Gastroesophageal sphincter (tissue), 4 donors: ENCODE results near the gene GPR183. TPM values are rescaled to one million over a fixed set of nuclear protein-coding genes. Genes with fewer than 3 reads are reported as not detected.
"Not testable (repeated sequence)": the region's sequence is repeated elsewhere in the genome, so short reads cannot be mapped to it uniquely, and the experiment has no call there.

Experiments used
- ATAC-seq: fragments of 150-250 bp; one replicate; pipeline ENCODE4 v1.9.1; 2016; ENCODE audit warnings: mild to moderate bottlenecking, moderate library complexity
- H3K27ac ChIP-seq, 4 donors: fragments of 200-600 bp; sonication (generic) in 3 of 4; 1 replicate in 3 of 4; 2 replicates in 1 of 4; pipeline ENCODE4 v1.5.1; 2016 to 2019
- H3K27me3 ChIP-seq: fragments of 200-600 bp; sonication (generic); one replicate; pipeline ENCODE4 v1.5.1; 2019
- H3K36me3 ChIP-seq, 2 donors: fragments of 200-600 bp; sonication (generic); one replicate each; pipeline ENCODE4 v1.5.1; 2019; ENCODE audit warnings: control low read depth in 1 of 2
- H3K4me1 ChIP-seq, 3 donors: fragments of 200-600 bp; sonication (generic); 1 replicate in 2 of 3; 2 replicates in 1 of 3; pipeline ENCODE4 v1.5.1; 2016 to 2019; ENCODE audit warnings: control low read depth in 2 of 3
- H3K4me3 ChIP-seq, 2 donors: fragments of 200-600 bp; sonication (generic); one replicate each; pipeline ENCODE4 v1.5.1; 2019; ENCODE audit warnings: mild to moderate bottlenecking in 1 of 2, moderate library complexity in 1 of 2
- H3K9me3 ChIP-seq, 3 donors: fragments of 200-600 bp; sonication (generic); one replicate each; pipeline ENCODE4 v1.5.1; 2017 to 2019; ENCODE audit warnings: control low read depth in 2 of 3
- EP300 ChIP-seq: sonication (generic); formaldehyde crosslinking; IDR thresholded peaks from one replicate; pipeline ENCODE4 v1.6.1; 2017; ENCODE audit warnings: antibody characterized with exemption, mild to moderate bottlenecking
- POLR2A ChIP-seq, 2 donors: fragments of 450-650 bp; IDR thresholded peaks; one replicate each; pipeline ENCODE4 v1.6.1; 2017; ENCODE audit warnings: antibody characterized with exemption in 2 of 2, mild to moderate bottlenecking in 2 of 2, moderate library complexity in 1 of 2
- POLR2AphosphoS5 ChIP-seq: sonication (generic); formaldehyde crosslinking; IDR thresholded peaks from one replicate; pipeline ENCODE4 v1.6.1; 2017; ENCODE audit warnings: antibody characterized with exemption
- WGBS, 2 donors: methylation state at CpG; one replicate each; pipeline ENCODE4 v1.1.5; 2018; ENCODE audit warnings: low coverage in 1 of 2; 5-methylcytosine and 5-hydroxymethylcytosine counted together
- total RNA-seq, 4 donors: library from RNA; depleted of rRNA; stranded (reverse); fragments of >200 nt; gene quantifications; one replicate each; pipeline ENCODE4 v1.1.0, GENCODE V29; 2016
- TF ChIP-seq, protein P1 (sequence below), 4 experiments: fragments of 200-600 bp in 2 of 4; fragments of 450-650 bp in 2 of 4; sonication (generic) in 1 of 4; IDR thresholded peaks; one replicate each; pipeline ENCODE4 v1.5.1; 2017 to 2019; ENCODE audit warnings: antibody characterized with exemption in 4 of 4, mild to moderate bottlenecking in 2 of 4, moderate library complexity in 2 of 4

Gene GPR183
- total RNA-seq, 4 donors from 2014 or later: 11.5 to 23.8 (median 18.1) TPM

DNA sequence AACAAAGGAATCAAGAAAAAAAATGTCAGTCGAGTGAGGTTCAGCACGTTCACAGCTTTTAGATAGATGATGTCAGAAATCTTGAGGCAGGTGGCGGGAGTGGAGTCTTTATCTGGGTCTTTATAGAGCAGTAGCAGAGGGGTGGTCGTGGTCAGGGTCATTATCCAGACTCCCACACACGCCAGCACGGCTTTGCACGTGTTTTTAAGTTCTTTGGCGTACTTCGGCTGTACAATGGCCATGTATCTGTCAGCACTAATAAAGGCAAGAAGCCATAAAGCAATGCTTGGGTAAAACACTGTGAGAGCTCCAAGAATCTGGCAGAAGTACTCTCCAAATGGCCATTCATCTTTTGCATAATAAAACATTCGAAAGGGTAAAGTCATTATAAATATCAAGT, 51.9 kb downstream of the GPR183 start:
- TF ChIP-seq EP300 (no peak), POLR2AphosphoS5 (no peak), POLR2A (IDR thresholded peaks at IDR 0.05) (no peak)
- TF ChIP-seq, protein P1, sequence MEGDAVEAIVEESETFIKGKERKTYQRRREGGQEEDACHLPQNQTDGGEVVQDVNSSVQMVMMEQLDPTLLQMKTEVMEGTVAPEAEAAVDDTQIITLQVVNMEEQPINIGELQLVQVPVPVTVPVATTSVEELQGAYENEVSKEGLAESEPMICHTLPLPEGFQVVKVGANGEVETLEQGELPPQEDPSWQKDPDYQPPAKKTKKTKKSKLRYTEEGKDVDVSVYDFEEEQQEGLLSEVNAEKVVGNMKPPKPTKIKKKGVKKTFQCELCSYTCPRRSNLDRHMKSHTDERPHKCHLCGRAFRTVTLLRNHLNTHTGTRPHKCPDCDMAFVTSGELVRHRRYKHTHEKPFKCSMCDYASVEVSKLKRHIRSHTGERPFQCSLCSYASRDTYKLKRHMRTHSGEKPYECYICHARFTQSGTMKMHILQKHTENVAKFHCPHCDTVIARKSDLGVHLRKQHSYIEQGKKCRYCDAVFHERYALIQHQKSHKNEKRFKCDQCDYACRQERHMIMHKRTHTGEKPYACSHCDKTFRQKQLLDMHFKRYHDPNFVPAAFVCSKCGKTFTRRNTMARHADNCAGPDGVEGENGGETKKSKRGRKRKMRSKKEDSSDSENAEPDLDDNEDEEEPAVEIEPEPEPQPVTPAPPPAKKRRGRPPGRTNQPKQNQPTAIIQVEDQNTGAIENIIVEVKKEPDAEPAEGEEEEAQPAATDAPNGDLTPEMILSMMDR (IDR thresholded peaks at IDR 0.05): no peak
- no peaks in the 10 kb centered on the region for H3K4me1 ChIP-seq
- H3K9me3 ChIP-seq: no peaks in the 10 kb centered on the region
- H3K36me3 ChIP-seq: peaks cover 0 to 13% of the 10 kb centered on the region in 2 donors
- no peaks in the 10 kb centered on the region for H3K27me3 ChIP-seq
- H3K27ac ChIP-seq: no peak overlapping the region
- H3K4me3 ChIP-seq: no peak overlapping the region
- 52 to 72% methylated on average over 6 to 10 of the region's 10 CpGs for WGBS, 2 donors
- no peak for ATAC-seq

DNA sequence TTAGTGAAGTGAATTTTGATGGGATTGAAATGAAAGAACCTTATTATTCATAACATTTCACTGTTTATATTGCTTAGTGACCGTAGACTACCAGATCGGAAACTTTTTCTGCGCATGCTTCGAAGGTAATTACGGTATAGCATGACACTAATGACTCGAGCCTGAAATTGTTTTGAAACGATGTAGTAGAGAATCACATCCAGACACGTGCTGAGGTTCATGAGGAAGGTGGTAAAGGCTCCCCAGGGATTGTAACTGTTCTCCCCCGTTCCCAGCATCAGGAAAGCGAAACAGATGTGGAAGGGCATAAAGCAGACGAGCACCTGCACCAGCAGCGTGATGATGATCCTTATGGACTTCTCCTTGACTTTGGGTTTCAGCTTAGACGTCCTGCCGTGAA, 52.4 kb downstream of the GPR183 start:
- Histone ChIP-seq H3K27me3 (no peaks in the 10 kb centered on the region), H3K4me3 (no peak overlapping the region), H3K27ac (no peak overlapping the region), H3K4me1 (no peaks in the 10 kb centered on the region), H3K9me3 (no peaks in the 10 kb centered on the region), H3K36me3 (peaks cover 0 to 8% of the 10 kb centered on the region in 2 donors)
- ATAC-seq: no peak
- TF ChIP-seq POLR2AphosphoS5: no peak
- TF ChIP-seq POLR2A (IDR thresholded peaks at IDR 0.05): no peak
- TF ChIP-seq EP300: no peak
- TF ChIP-seq, protein P1 (IDR thresholded peaks at IDR 0.05): no peak
- WGBS, 2 donors: 71 to 88% methylated on average over 12 of the region's 14 CpGs

DNA sequence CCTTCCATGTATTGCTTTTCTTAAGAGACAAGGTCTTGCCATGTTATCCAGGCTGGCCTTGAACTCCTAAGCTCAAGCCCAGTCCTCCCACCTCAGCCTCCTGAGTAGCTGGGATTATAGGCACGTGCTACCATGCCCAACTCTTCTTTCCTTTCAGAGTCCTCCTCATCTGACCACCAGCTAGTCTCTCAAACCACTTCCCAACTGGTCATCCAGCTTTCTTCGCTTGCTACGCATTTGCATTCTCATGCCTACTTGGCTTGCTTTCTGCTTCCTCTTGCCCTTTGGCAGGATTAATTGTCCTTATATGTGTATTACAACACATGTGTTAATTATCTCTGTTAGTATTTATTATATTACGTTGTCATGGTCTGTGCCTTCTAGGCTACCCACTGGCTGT, 55.3 kb downstream of the GPR183 start:
- TF ChIP-seq, protein P1 (IDR thresholded peaks at IDR 0.05): no peak
- TF ChIP-seq EP300 (no peak), POLR2A (IDR thresholded peaks at IDR 0.05) (no peak), POLR2AphosphoS5 (no peak)

DNA sequence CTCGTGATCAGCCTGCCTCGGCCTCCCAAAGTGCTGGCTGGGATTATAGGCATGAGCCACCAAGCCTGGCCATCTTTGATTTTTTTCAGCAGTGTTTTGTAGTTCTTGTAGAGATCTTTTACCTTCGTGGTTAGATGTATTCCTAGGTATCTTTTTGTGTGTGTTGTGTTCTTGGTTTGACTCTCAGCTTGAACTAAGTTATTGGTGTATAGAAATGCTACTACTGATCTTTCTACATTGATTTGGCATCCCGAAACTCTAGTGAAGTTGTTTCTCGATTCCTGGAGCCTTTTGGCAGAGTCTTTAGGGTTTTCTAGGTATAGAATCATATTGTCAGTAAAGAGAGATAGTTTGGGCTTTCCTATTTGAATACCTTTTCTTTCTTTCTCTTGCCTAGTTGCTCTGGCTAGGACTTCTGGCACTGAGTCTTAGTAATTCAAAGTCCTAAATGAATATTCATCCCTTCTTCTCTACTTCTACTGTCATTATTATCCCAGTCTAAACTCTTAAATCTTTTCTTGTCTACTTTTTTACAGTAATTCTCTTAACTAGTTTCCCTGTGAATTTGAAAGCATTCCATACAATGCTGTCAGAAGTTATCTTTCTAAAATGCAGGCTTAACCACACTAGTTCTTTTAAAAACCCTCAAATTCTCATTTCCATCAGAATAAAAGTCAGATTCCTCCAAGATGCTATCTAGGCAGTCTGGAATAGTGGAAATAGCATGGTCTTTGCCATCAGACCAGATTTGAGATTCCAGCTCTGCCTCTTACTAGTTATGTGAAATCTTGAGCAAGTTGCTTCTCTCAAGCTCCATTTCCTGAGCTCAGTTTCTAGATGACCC, 56.0 kb downstream of the GPR183 start:
- TF ChIP-seq, protein P1 (IDR thresholded peaks at IDR 0.05): no peak
- TF ChIP-seq POLR2A (IDR thresholded peaks at IDR 0.05) (no peak), POLR2AphosphoS5 (no peak), EP300 (no peak)
- no peak for ATAC-seq
- 90 to 93% methylated on average over 5 of the region's 5 CpGs for WGBS, 2 donors
- H3K4me3 ChIP-seq: no peak overlapping the region
- no peaks in the 10 kb centered on the region for H3K27me3 ChIP-seq
- no peaks in the 10 kb centered on the region for H3K4me1 ChIP-seq
- H3K9me3 ChIP-seq: no peaks in the 10 kb centered on the region
- H3K36me3 ChIP-seq: peaks cover 0 to 34% of the 10 kb centered on the region in 2 donors
- H3K27ac ChIP-seq: no peak overlapping the region

More for the DNA sequence above, 55.3 kb downstream of the GPR183 start:
- H3K27ac ChIP-seq: no peak overlapping the region
- no peaks in the 10 kb centered on the region for H3K4me1 ChIP-seq
- ATAC-seq: no peak
- no peak overlapping the region for H3K4me3 ChIP-seq
- WGBS, 2 donors: 88 to 97% methylated on average over 3 to 4 of the region's 4 CpGs
- no peaks in the 10 kb centered on the region for H3K9me3 ChIP-seq
- H3K36me3 ChIP-seq: peaks cover 0 to 30% of the 10 kb centered on the region in 2 donors
- H3K27me3 ChIP-seq: no peaks in the 10 kb centered on the region

DNA sequence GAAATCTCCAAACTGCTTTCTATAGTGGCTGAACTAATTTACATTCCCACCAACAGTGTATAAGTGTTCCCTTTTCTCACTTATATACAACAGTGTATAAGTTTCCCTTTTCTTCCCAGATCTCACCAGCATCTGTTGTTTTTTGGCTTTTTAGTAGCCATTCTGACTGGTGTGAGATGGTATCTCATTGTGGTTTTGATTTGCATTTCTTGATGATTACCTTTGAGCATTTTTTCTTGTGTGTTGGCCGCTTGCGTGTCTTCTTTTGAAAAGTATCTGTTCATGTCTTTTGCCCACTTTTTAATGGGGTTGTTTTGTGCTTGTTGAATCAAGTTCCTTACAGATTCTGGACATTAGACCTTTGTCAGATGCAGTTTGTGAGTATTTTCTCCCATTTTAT, 57.6 kb downstream of the GPR183 start:
- peaks cover 0 to 44% of the 10 kb centered on the region in 2 donors for H3K36me3 ChIP-seq
- not testable (repeated sequence) for H3K27ac ChIP-seq, H3K9me3 ChIP-seq, H3K27me3 ChIP-seq, H3K4me1 ChIP-seq, ATAC-seq, H3K4me3 ChIP-seq
- 100% methylated on average over 1 to 2 of the region's 2 CpGs for WGBS, 2 donors

DNA sequence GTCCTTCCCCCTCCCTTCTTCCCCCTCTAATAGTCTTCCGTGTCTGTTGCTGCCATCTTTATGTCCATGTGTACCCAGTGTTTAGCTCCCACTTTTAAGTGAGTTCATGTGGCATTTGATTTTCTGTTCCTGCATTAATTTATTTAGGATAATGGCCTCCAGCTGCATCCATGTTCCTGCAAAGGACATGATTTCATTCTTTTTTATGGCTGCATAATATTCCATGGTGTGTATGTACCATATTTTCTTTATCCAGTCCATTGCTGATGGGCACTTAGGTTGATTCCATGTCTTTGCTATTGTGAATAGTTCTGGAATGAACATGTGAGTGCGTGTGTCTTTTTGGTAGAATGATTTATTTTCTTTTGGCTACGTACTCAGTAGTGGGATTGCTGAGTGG, 58.0 kb downstream of the GPR183 start:
- H3K27ac ChIP-seq, H3K4me1 ChIP-seq, ATAC-seq, H3K27me3 ChIP-seq, H3K9me3 ChIP-seq, H3K4me3 ChIP-seq: not testable (repeated sequence)
- peaks cover 0 to 48% of the 10 kb centered on the region in 2 donors for H3K36me3 ChIP-seq
- WGBS, 2 donors: 98% methylated on average over 3 of the region's 3 CpGs; no CpG with 5 or more reads in 1 of the 2 donors
